Smooth muscle cell (in vitro differentiated cells): Measurements from ENCODE around the gene ABHD4. TPM values are rescaled to one million over a fixed set of nuclear protein-coding genes. Genes with fewer than 3 reads are reported as not detected.

Experiments used
- DNase-seq: peaks from one replicate; lab custom pipeline; 2025; ENCODE audit not compliant: unreplicated experiment; lab: John Stamatoyannopoulos, UW
- H2AFZ ChIP-seq: fragments of 200-600 bp; sonication (generic); 2 replicates; pipeline ENCODE4 v1.6.0; 2016; ENCODE audit warnings: antibody characterized with exemption, low read depth, mild to moderate bottlenecking
- H3F3A ChIP-seq: fragments of 200-600 bp; sonication (generic); 2 replicates; pipeline ENCODE4 v1.6.0; 2017; ENCODE audit warnings: antibody characterized with exemption, low read depth
- H3K27ac ChIP-seq: fragments of 200-600 bp; sonication (generic); 2 replicates; pipeline ENCODE4 v1.5.1; 2016; ENCODE audit warnings: low read depth, mild to moderate bottlenecking
- H3K27me3 ChIP-seq: fragments of 200-600 bp; sonication (generic); 2 replicates; pipeline ENCODE4 v1.6.1; 2016; ENCODE audit warnings: low read depth, mild to moderate bottlenecking
- H3K36me3 ChIP-seq: fragments of 200-600 bp; sonication (generic); 2 replicates; pipeline ENCODE4 v1.5.1; 2016; ENCODE audit warnings: low read depth
- H3K4me1 ChIP-seq: fragments of 200-600 bp; sonication (generic); 2 replicates; pipeline ENCODE4 v1.5.1; 2016; ENCODE audit warnings: low read depth
- H3K4me2 ChIP-seq: fragments of 200-600 bp; sonication (generic); 2 replicates; pipeline ENCODE4 v1.6.0; 2016; ENCODE audit warnings: mild to moderate bottlenecking
- H3K4me3 ChIP-seq: fragments of 200-600 bp; sonication (generic); 2 replicates; pipeline ENCODE4 v1.5.1; 2016; ENCODE audit warnings: mild to moderate bottlenecking
- H3K79me2 ChIP-seq: fragments of 200-600 bp; sonication (generic); 2 replicates; pipeline ENCODE4 v1.6.0; 2016; ENCODE audit warnings: low read depth, mild to moderate bottlenecking
- H3K9ac ChIP-seq: fragments of 200-600 bp; sonication (generic); 2 replicates; pipeline ENCODE4 v1.6.0; 2016; ENCODE audit warnings: low read depth
- H3K9me3 ChIP-seq: fragments of 200-600 bp; sonication (generic); replicated peaks from 2 replicates; pipeline ENCODE4 v1.5.1; 2016; ENCODE audit warnings: low read depth
- H4K20me1 ChIP-seq: fragments of 200-600 bp; sonication (generic); 2 replicates; pipeline ENCODE4 v1.6.0; 2016; ENCODE audit warnings: low read depth
- WGBS: methylation state at CpG from one replicate; pipeline ENCODE4 v1.1.7; 2016; ENCODE audit warnings: low lambda C conversion rate; 5-methylcytosine and 5-hydroxymethylcytosine counted together
- polyA plus RNA-seq: library from polyadenylated mRNA; unstranded; fragments of >200 nt; fragmentation: Nextera tagmentation; extraction: Ambion mirVana; gene quantifications from 2 replicates; pipeline ENCODE4 v1.2.1, GENCODE V29; 2016
- total RNA-seq: library from RNA; depleted of rRNA; stranded (reverse); fragments of >200 nt; gene quantifications from 2 replicates; pipeline ENCODE4 v1.2.3, GENCODE V29; 2014
- TF ChIP-seq, protein P1 (sequence below): fragments of 200-600 bp; sonication (generic); IDR thresholded peaks from 2 replicates; pipeline ENCODE4 v1.5.1; 2017; ENCODE audit warnings: borderline replicate concordance, mild to moderate bottlenecking, antibody characterized with exemption; ENCODE audit not compliant: insufficient read depth, poor library complexity, severe bottlenecking

Gene ABHD4
- total and polyA plus RNA-seq, 2 experiments from 2014 or later: 9.7 to 13.9 TPM

DNA sequence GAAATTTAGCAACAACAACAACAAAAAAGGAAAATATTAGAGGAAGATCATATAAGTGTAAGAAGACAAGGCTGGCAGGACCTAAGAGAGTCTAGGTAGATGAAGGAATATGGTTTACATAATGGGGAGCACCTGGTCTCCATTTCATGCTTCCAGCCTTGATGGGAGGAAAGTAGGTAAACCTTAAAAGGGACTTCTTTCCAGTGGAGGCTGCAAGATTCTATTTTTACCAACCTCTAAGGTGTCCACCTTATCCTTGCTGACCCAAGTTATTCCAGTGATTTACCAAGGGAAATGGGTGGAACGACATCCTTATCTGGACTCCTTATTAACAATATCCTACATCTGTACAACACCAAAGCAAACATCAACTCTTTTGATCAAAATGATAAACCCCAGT, 39.1 kb upstream of the ABHD4 start:
- H3K79me2 ChIP-seq: peaks cover 2% of the 10 kb centered on the region
- DNase-seq: no peak
- H3K9me3 ChIP-seq: no peaks in the 10 kb centered on the region
- H3K27ac ChIP-seq: no peak overlapping the region
- H3K27me3 ChIP-seq: no peaks in the 10 kb centered on the region
- peaks cover 11% of the 10 kb centered on the region for H3K4me1 ChIP-seq
- no peaks in the 10 kb centered on the region for H3K36me3 ChIP-seq
- 81% methylated on average over 1 of the region's 1 CpG for WGBS
- TF ChIP-seq, protein P1, sequence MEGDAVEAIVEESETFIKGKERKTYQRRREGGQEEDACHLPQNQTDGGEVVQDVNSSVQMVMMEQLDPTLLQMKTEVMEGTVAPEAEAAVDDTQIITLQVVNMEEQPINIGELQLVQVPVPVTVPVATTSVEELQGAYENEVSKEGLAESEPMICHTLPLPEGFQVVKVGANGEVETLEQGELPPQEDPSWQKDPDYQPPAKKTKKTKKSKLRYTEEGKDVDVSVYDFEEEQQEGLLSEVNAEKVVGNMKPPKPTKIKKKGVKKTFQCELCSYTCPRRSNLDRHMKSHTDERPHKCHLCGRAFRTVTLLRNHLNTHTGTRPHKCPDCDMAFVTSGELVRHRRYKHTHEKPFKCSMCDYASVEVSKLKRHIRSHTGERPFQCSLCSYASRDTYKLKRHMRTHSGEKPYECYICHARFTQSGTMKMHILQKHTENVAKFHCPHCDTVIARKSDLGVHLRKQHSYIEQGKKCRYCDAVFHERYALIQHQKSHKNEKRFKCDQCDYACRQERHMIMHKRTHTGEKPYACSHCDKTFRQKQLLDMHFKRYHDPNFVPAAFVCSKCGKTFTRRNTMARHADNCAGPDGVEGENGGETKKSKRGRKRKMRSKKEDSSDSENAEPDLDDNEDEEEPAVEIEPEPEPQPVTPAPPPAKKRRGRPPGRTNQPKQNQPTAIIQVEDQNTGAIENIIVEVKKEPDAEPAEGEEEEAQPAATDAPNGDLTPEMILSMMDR: no peak
- peaks cover 4% of the 10 kb centered on the region for H4K20me1 ChIP-seq
- no peak overlapping the region for H2AFZ ChIP-seq
- H3K4me2 ChIP-seq: no peak overlapping the region
- H3K9ac ChIP-seq: no peak overlapping the region
- no peak overlapping the region for H3K4me3 ChIP-seq
- H3F3A ChIP-seq: peaks cover 10% of the 10 kb centered on the region

DNA sequence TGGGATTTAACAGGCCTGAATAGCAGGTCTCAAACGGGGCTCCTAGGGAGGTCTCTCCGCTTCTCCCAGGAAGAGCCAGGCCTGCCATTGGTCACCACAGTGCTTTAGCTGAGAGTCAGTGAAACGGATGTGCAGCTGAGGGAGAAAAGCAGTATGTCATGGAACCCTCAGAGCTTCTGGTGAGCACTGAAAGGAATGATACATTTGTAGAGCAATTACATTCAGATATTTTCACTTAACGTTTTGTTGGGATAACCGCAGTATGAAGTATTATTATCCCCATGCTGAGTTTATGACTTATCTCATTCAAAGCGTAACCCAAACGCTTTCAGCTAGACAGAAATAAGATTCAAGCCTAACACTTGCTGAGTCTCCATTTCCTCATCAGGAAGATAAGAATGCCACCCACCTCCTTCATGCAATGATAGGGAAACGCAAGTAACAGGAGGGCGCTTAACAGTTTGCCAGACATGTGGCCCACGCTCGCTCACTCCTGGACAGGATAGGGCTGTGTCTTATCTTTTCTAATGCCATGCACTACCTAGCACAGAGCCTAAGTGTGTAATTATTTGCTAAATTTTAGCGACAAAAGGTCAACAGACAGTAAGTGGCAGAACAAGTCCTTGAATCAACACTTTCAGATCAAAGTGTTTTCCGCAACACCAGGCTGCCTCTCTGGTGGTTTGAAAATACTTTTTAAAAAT, 37.3 kb upstream of the ABHD4 start:
- H3F3A ChIP-seq: peaks cover 15% of the 10 kb centered on the region
- H3K4me3 ChIP-seq: no peak overlapping the region
- H3K4me1 ChIP-seq: peaks cover 25% of the 10 kb centered on the region
- TF ChIP-seq, protein P1: no peak
- no peak overlapping the region for H3K9ac ChIP-seq
- peak overlapping the region; percentile 53 for H3K4me2 ChIP-seq
- peaks cover 21% of the 10 kb centered on the region for H4K20me1 ChIP-seq
- no peak overlapping the region for H2AFZ ChIP-seq
- no peaks in the 10 kb centered on the region for H3K27me3 ChIP-seq
- DNase-seq: no peak
- H3K9me3 ChIP-seq: no peaks in the 10 kb centered on the region
- H3K36me3 ChIP-seq: no peaks in the 10 kb centered on the region
- H3K79me2 ChIP-seq: peaks cover 3% of the 10 kb centered on the region
- peak overlapping the region; percentile 40 for H3K27ac ChIP-seq
- 34% methylated on average over 13 of the region's 13 CpGs for WGBS

DNA sequence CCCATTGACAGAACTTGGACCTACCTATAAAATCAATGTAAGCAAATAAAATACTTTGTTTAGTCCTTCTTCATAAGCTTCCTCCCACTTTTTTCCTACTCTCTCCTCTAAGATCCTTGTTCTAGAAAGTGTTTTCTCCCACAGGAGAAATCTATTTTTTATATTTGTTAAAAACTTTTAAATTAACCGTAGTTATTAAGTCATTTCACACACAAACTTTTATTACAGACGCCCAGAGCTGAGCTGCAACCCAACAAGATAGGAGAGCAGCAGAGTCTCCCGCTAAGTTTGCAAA, 36.8 kb upstream of the ABHD4 start:
- Histone ChIP-seq H3K9me3 (no peaks in the 10 kb centered on the region), H3F3A (peaks cover 15% of the 10 kb centered on the region), H3K27ac (peak overlapping the region; percentile 40), H3K9ac (no peak overlapping the region), H3K36me3 (no peaks in the 10 kb centered on the region), H4K20me1 (peaks cover 26% of the 10 kb centered on the region), H3K4me2 (peak overlapping the region; percentile 53), H3K4me1 (peaks cover 25% of the 10 kb centered on the region), H2AFZ (no peak overlapping the region), H3K79me2 (peaks cover 3% of the 10 kb centered on the region), H3K4me3 (no peak overlapping the region), H3K27me3 (no peaks in the 10 kb centered on the region)
- 76% methylated on average over 3 of the region's 3 CpGs for WGBS
- TF ChIP-seq, protein P1: no peak
- DNase-seq: no peak
